B cell (primary cell): ENCODE results near the gene EXT2. TPM values are rescaled to one million over a fixed set of nuclear protein-coding genes. Genes with fewer than 3 reads are reported as not detected.

ENCODE experiments used
- ATAC-seq: fragments of 200-7000 bp; cut with Tn5 transposase; one replicate; pipeline ENCODE4 v1.10.0; 2021; ENCODE audit warnings: low read depth, mild to moderate bottlenecking, moderate number of reproducible peaks, moderate library complexity
- CTCF ChIA-PET: fragments of 350-600 bp; sonication (Branson Sonifier 250); formaldehyde crosslinking; loops from one replicate; lab custom pipeline; 2021; ENCODE audit warnings: antibody characterized with exemption, inconsistent platforms; lab: Charles Lee
- POLR2A ChIA-PET: fragments of 350-600 bp; sonication (Branson Sonifier 250); formaldehyde crosslinking; loops from one replicate; lab custom pipeline; 2021; ENCODE audit warnings: antibody characterized with exemption; lab: Charles Lee
- DNase-seq: peaks from one replicate; pipeline ENCODE4 v3.0.0; 2013
- H2AFZ ChIP-seq: 2 replicates; pipeline ENCODE4 v1.6.1; 2012; ENCODE audit warnings: mild to moderate bottlenecking, low read depth, low read length; ENCODE audit not compliant: insufficient read depth, poor library complexity, severe bottlenecking
- H3K27ac ChIP-seq, 2 donors: 1 replicate in 1 of 2; 2 replicates in 1 of 2; pipeline ENCODE4 v1.5.1; 2012 to 2013; ENCODE audit warnings: low read length in 2 of 2, mild to moderate bottlenecking in 2 of 2, moderate library complexity in 1 of 2
- H3K27me3 ChIP-seq, 4 experiments: fragments of 200-600 bp in 1 of 4; sonication (generic) in 1 of 4; replicated peaks in 1 of 4; 1 replicate in 2 of 4; 2 replicates in 2 of 4; pipeline versions ENCODE4 v1.6.1 to v1.7.0; 2013 to 2016; ENCODE audit warnings: low read length in 3 of 4, mild to moderate bottlenecking in 2 of 4, mixed read lengths in 1 of 4, moderate library complexity in 1 of 4; ENCODE audit not compliant: insufficient read depth in 4 of 4, control insufficient read depth in 3 of 4; ENCODE audit errors: control extremely low read depth in 1 of 4
- H3K36me3 ChIP-seq, 2 experiments: replicated peaks in 1 of 2; 1 replicate in 1 of 2; 2 replicates in 1 of 2; pipeline versions ENCODE4 v1.6.1 to v1.7.1; 2013; ENCODE audit warnings: low read length in 1 of 2; ENCODE audit not compliant: insufficient read depth in 2 of 2, control insufficient read depth in 1 of 2; ENCODE audit errors: control extremely low read depth in 1 of 2, extremely low read depth in 1 of 2
- H3K4me1 ChIP-seq, 2 donors: fragments of 200-600 bp in 1 of 2; sonication (generic) in 1 of 2; 1 replicate in 1 of 2; 2 replicates in 1 of 2; pipeline versions ENCODE4 v1.5.1 to v1.6.1; 2013 to 2017; ENCODE audit warnings: low read length in 2 of 2; ENCODE audit not compliant: control insufficient read depth in 2 of 2, insufficient read depth in 2 of 2
- H3K4me2 ChIP-seq: replicated peaks from 2 replicates; pipeline ENCODE3; 2012; ENCODE audit warnings: mild to moderate bottlenecking, low read depth, low read length; ENCODE audit not compliant: poor library complexity, severe bottlenecking
- H3K4me3 ChIP-seq, 5 experiments: fragments of 200-600 bp in 1 of 5; sonication (generic) in 1 of 5; 1 replicate in 3 of 5; 2 replicates in 2 of 5; pipeline versions ENCODE4 v1.5.1 to v1.7.0; 2011 to 2016; ENCODE audit warnings: low read length in 4 of 5, mild to moderate bottlenecking in 4 of 5, low read depth in 2 of 5, control low read depth in 1 of 5, moderate library complexity in 1 of 5; ENCODE audit not compliant: insufficient read depth in 1 of 5; ENCODE audit errors: control extremely low read depth in 1 of 5, extremely low read depth in 1 of 5
- H3K79me2 ChIP-seq: fragments of 200-600 bp; sonication (generic); one replicate; pipeline ENCODE4 v1.6.0; 2016; ENCODE audit warnings: low read length; ENCODE audit not compliant: control insufficient read depth, insufficient read depth
- H3K9ac ChIP-seq: fragments of 200-600 bp; sonication (generic); 2 replicates; pipeline ENCODE4 v1.6.1; 2017; ENCODE audit warnings: mild to moderate bottlenecking, low read length, moderate library complexity
- H3K9me3 ChIP-seq, 3 donors: one replicate each; pipeline versions ENCODE4 v1.6.1 to v1.7.1; 2013; ENCODE audit warnings: low read length in 2 of 3; ENCODE audit not compliant: control insufficient read depth in 2 of 3, insufficient read depth in 1 of 3; ENCODE audit errors: control extremely low read depth in 1 of 3
- H4K20me1 ChIP-seq: 2 replicates; pipeline ENCODE4 v1.6.0; 2012; ENCODE audit warnings: mild to moderate bottlenecking, low read length; ENCODE audit not compliant: insufficient read depth, control insufficient read depth, poor library complexity, severe bottlenecking
- H3K27ac Mint-ChIP-seq: one replicate; pipeline ENCODE4 v1.8.0; 2021; ENCODE audit warnings: mixed read lengths
- H3K27me3 Mint-ChIP-seq: one replicate; pipeline ENCODE4 v1.8.0; 2021; ENCODE audit warnings: mixed read lengths
- H3K4me1 Mint-ChIP-seq: one replicate; pipeline ENCODE4 v1.8.0; 2021; ENCODE audit warnings: mixed read lengths
- H3K4me3 Mint-ChIP-seq: one replicate; pipeline ENCODE4 v1.8.0; 2021; ENCODE audit warnings: mixed read lengths
- H3K9me3 Mint-ChIP-seq: one replicate; pipeline ENCODE4 v1.8.0; 2022; ENCODE audit warnings: mixed read lengths; ENCODE audit not compliant: insufficient read depth
- CTCF ChIP-seq: fragments of 200-600 bp; IDR thresholded peaks from one replicate; pipeline ENCODE4 v1.8.0; 2022; ENCODE audit warnings: antibody characterized with exemption, mild to moderate bottlenecking
- EZH2 ChIP-seq: IDR thresholded peaks from 2 replicates; pipeline ENCODE4 v1.6.1; 2012; ENCODE audit warnings: borderline replicate concordance, low read depth, mild to moderate bottlenecking, moderate library complexity, low read length; ENCODE audit not compliant: insufficient read depth, poor library complexity, severe bottlenecking
- WGBS: methylation state at CpG from one replicate; pipeline ENCODE4 v1.1.5; 2013; ENCODE audit warnings: missing lambda C conversion rate; ENCODE audit not compliant: insufficient coverage; 5-methylcytosine and 5-hydroxymethylcytosine counted together
- intact Hi-C: fragments of 100-400 bp; cut with micrococcal nuclease; formaldehyde crosslinking; loops from one replicate; pipeline ENCODE4 v1.10.0; 2022
- polyA plus RNA-seq: library from polyadenylated mRNA; depleted of rRNA; stranded (reverse); fragments of >200 nt; gene quantifications from 2 replicates; pipeline ENCODE4 v1.2.3, GENCODE V29; 2012
- total RNA-seq, 2 donors: library from RNA; stranded (reverse); fragments of 120-200 nt in 1 of 2; gene quantifications; 1 replicate in 1 of 2; 2 replicates in 1 of 2; pipeline versions ENCODE4 v1.2.3 to v1.2.4, GENCODE V29; 2013 to 2022

EXT2 gene
- total and polyA plus RNA-seq, 2 donors (not counting 1 experiment from before 2014, with no cell fraction given) = 11.0 to 27.8 TPM

DNA sequence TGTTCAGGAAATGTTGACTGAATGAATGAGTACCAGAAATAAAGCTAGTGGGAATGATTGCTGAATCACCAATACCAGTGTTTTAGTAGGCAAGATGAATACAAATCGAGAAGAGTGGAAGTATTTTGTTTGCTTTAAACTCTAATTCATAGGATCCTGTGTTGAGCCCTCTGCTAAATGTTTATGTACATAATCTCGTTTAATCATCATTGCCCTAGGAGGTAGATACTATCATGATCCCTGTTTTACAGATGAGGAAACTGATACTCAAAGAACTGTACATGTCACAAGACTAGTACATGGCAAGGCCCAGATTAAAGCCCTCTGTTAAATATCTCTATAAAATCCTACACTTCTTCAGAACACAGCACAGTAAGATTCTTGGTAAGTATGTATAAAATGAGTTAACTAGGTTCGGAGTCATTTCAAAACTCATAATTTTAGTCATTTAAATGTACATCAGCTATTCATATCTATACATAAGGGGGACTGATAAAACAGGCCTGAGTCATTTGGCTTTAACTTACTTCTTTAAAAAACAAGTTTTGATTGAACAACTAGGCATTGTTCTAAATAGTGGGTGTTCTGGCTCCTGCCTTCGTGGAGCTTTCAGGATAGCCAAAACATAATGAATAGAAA is 97.1 kb downstream of the EXT2 start:
- intact Hi-C loops = no loop called here
- H4K20me1 ChIP-seq = no peaks in the 10 kb centered on the region
- H3K27ac Mint-ChIP-seq = no peak overlapping the region
- peaks cover 7% of the 10 kb centered on the region for H3K9me3 Mint-ChIP-seq
- 75% methylated on average over 1 of the region's 4 CpGs for WGBS
- CTCF ChIA-PET = no interaction called here
- ATAC-seq (no peak), DNase-seq (no peak)
- H3K36me3 ChIP-seq = no peaks in the 10 kb centered on the region
- no peaks in the 10 kb centered on the region for H3K4me1 Mint-ChIP-seq
- H3K4me1 ChIP-seq = no peaks in the 10 kb centered on the region
- no peaks in the 10 kb centered on the region for H3K79me2 ChIP-seq
- no peak overlapping the region for H3K4me3 ChIP-seq
- H3K4me3 Mint-ChIP-seq = no peak overlapping the region
- no peak overlapping the region for H2AFZ ChIP-seq
- H3K27me3 ChIP-seq = no peaks in the 10 kb centered on the region
- H3K27me3 Mint-ChIP-seq = no peaks in the 10 kb centered on the region
- no peak overlapping the region for H3K4me2 ChIP-seq
- H3K9ac ChIP-seq = no peak overlapping the region
- H3K9me3 ChIP-seq = peaks cover 0 to 16% (median 4%) of the 10 kb centered on the region in 3 donors
- TF ChIP-seq EZH2 (no peak), CTCF (no peak)
- H3K27ac ChIP-seq = no peak overlapping the region
- POLR2A ChIA-PET = no interaction called here

DNA sequence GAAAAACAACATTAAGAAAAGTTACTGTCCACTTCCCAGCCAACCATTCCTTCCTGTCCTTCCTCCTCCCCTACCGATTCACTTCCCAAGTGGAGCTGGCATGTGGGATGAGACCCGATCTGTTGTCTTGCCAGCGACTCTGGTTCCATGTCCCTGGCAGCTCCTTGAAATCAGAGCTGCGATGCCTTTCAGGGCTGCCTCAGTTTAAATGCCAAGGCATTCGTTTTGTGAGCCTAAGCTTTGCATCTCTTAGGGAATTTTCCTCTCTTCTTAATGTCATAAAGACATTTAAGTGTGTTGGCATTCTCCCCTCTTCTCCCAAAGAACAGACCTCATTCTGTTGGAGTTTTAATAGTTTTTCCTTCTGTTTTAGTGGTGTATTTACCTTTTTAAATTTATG is 98.4 kb downstream of the EXT2 start:
- CTCF ChIA-PET = no interaction called here
- H2AFZ ChIP-seq = no peak overlapping the region

More for the DNA sequence above, 98.4 kb downstream of the EXT2 start:
- no peak for TF ChIP-seq EZH2
- intact Hi-C loops = no loop called here
- no peak overlapping the region for H3K4me3 ChIP-seq
- POLR2A ChIA-PET = no interaction called here
- H3K9ac ChIP-seq = no peak overlapping the region
- WGBS = 93% methylated on average over 4 of the region's 5 CpGs
- Mint-ChIP-seq H3K27ac (no peak overlapping the region), H3K27me3 (no peaks in the 10 kb centered on the region), H3K4me3 (no peak overlapping the region), H3K9me3 (peaks cover 3% of the 10 kb centered on the region), H3K4me1 (no peaks in the 10 kb centered on the region)
- peaks cover 0 to 3% (median 0%) of the 10 kb centered on the region in 3 donors for H3K9me3 ChIP-seq
- peaks cover 0 to 10% of the 10 kb centered on the region in 2 experiments for H3K36me3 ChIP-seq
- ATAC-seq (no peak), DNase-seq (no peak)
- no peaks in the 10 kb centered on the region for H3K27me3 ChIP-seq
- H3K79me2 ChIP-seq = no peaks in the 10 kb centered on the region
- H4K20me1 ChIP-seq = no peaks in the 10 kb centered on the region
- H3K4me1 ChIP-seq = no peaks in the 10 kb centered on the region
- H3K27ac ChIP-seq = no peak overlapping the region
- H3K4me2 ChIP-seq = no peak overlapping the region
